OCI-LY1 (cell line): Measurements from ENCODE around the gene TUFM.

Experiments
- H2AFZ ChIP-seq: fragments of 200-600 bp; sonication (generic), shearing (Covaris generic); 2 replicates; pipeline ENCODE4 v1.6.0; 2014; ENCODE audit warnings: antibody characterized with exemption, mild to moderate bottlenecking, low read length
- H3F3A ChIP-seq: fragments of 200-600 bp; sonication (generic), shearing (Covaris generic); 2 replicates; pipeline ENCODE4 v1.6.0; 2014; ENCODE audit warnings: mild to moderate bottlenecking, antibody characterized with exemption, low read length, moderate library complexity; ENCODE audit not compliant: insufficient read depth
- H3K27ac ChIP-seq: fragments of 200-600 bp; sonication (generic); 2 replicates; pipeline ENCODE4 v1.5.1; 2014; ENCODE audit warnings: low read length, mixed run types, mild to moderate bottlenecking, low read depth; ENCODE audit not compliant: poor library complexity, severe bottlenecking
- H3K27me3 ChIP-seq: fragments of 200-600 bp; sonication (generic); 2 replicates; pipeline ENCODE4 v1.6.0; 2014; ENCODE audit warnings: antibody characterized with exemption, mild to moderate bottlenecking, low read length, moderate library complexity; ENCODE audit not compliant: insufficient read depth
- H3K36me3 ChIP-seq: fragments of 200-600 bp; sonication (generic); 2 replicates; pipeline ENCODE4 v1.6.1; 2014; ENCODE audit warnings: mild to moderate bottlenecking, antibody characterized with exemption, low read length, moderate library complexity, mixed read lengths; ENCODE audit not compliant: insufficient read depth
- H3K4me1 ChIP-seq: fragments of 200-600 bp; sonication (generic); 2 replicates; pipeline ENCODE4 v1.5.1; 2014; ENCODE audit warnings: mild to moderate bottlenecking, low read length, moderate library complexity; ENCODE audit not compliant: insufficient read depth, severe bottlenecking
- H3K4me2 ChIP-seq: fragments of 200-600 bp; sonication (generic), shearing (Covaris generic); 2 replicates; pipeline ENCODE4 v1.6.1; 2014; ENCODE audit warnings: low read length
- H3K4me3 ChIP-seq: fragments of 200-600 bp; sonication (generic); 2 replicates; pipeline ENCODE4 v1.5.1; 2014; ENCODE audit warnings: low read length, low read depth, mild to moderate bottlenecking, mixed read lengths; ENCODE audit not compliant: poor library complexity, severe bottlenecking
- H3K79me2 ChIP-seq: fragments of 200-600 bp; shearing (Covaris generic); 2 replicates; pipeline ENCODE4 v1.6.1; 2016; ENCODE audit warnings: mixed run types, low read length, mixed read lengths; ENCODE audit not compliant: insufficient read depth
- H3K9ac ChIP-seq: fragments of 200-600 bp; sonication (generic), shearing (Covaris generic); 2 replicates; pipeline ENCODE4 v1.6.1; 2014; ENCODE audit warnings: mild to moderate bottlenecking, low read length, mixed read lengths
- H3K9me2 ChIP-seq: fragments of 200-600 bp; sonication (generic), shearing (Covaris generic); 2 replicates; pipeline ENCODE4 v1.6.1; 2014; ENCODE audit warnings: low read depth, mild to moderate bottlenecking, low read length, mixed read lengths
- H3K9me3 ChIP-seq: fragments of 200-600 bp; shearing (Covaris generic); 2 replicates; pipeline ENCODE4 v1.6.1; 2014; ENCODE audit warnings: low read length, mixed read lengths
- H4K20me1 ChIP-seq: fragments of 200-600 bp; sonication (generic), shearing (Covaris generic); 2 replicates; pipeline ENCODE4 v1.6.0; 2016; ENCODE audit warnings: mild to moderate bottlenecking, low read length; ENCODE audit not compliant: insufficient read depth
- CTCF ChIP-seq: fragments of 200-600 bp; sonication (generic), shearing (Covaris generic); IDR thresholded peaks from 2 replicates; pipeline ENCODE4 v1.5.1; 2017; ENCODE audit warnings: mild to moderate bottlenecking, antibody characterized with exemption, low read length, moderate library complexity, mixed read lengths
- EZH2 ChIP-seq: fragments of 200-600 bp; sonication (generic), shearing (Covaris generic); IDR thresholded peaks from 2 replicates; pipeline ENCODE4 v1.8.0; 2017; ENCODE audit warnings: borderline replicate concordance, mixed run types, mild to moderate bottlenecking, antibody characterized with exemption, low read length, moderate library complexity, mixed read lengths

The TUFM gene

GRCh38 chr16:28846080-28846932 is at the start of gene TUFM:
Gene TUFM, minus strand, starts transcription at chr16:28846348. Its CDS starts 79 bp downstream, at chr16:28846269.
- peaks cover 21% of the 10 kb centered on the region for H3K4me1 ChIP-seq
- no peaks in the 10 kb centered on the region for H3K9me3 ChIP-seq
- peak within 1 kb of the TSS; percentile 94 for H3K9ac ChIP-seq
- H3K4me2 ChIP-seq = peak within 1 kb of the TSS; percentile 99
- H4K20me1 ChIP-seq = no peaks in the 10 kb centered on the region
- peak within 1 kb of the TSS; percentile 56 for H3K27ac ChIP-seq
- H2AFZ ChIP-seq = no peak within 1 kb of the TSS
- no peak for TF ChIP-seq EZH2
- TF ChIP-seq CTCF = peak; percentile 81
- H3K9me2 ChIP-seq = no peaks in the 10 kb centered on the region
- H3K79me2 ChIP-seq = peaks cover 11% of the 10 kb centered on the region; the same call in 1 of the 2 replicates
- peaks cover 44% of the 10 kb centered on the region for H3K36me3 ChIP-seq
- peak within 1 kb of the TSS; percentile 98 for H3K4me3 ChIP-seq
- no peaks in the 10 kb centered on the region for H3F3A ChIP-seq
- H3K27me3 ChIP-seq = no peaks in the 10 kb centered on the region

DNA sequence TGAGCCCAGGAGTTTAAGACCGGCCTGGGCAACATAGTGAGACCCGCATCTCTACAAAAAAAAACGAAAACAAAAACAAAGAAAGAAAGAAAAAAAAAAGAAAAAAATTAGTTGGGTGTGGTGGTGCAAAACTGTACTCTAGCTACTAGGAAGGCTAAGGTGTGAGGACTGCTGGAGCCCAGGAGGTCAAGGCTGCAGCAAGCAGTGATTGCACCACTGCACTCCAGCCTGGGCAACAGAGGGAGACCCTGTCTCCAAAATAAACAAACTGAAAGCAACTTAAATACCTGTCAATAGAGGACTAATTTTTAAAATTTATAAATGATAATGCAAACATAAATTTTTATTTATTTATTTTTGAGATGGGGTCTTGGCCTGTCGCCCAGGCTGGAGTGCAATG is 49.5 kb upstream of the TUFM start:
- Histone ChIP-seq H3K36me3 (0 out of 2 replicates have a peak, but pooled peaks cover 5% of the 10 kb centered on the region), H3K4me2 (no peak overlapping the region), H3K4me1 (no peaks in the 10 kb centered on the region), H3K79me2 (no peaks in the 10 kb centered on the region), H3K9me2 (no peaks in the 10 kb centered on the region), H3K4me3 (no peak overlapping the region), H3K27ac (no peak overlapping the region), H3K9me3 (no peaks in the 10 kb centered on the region), H3K9ac (no peak overlapping the region), H4K20me1 (no peaks in the 10 kb centered on the region), H3K27me3 (no peaks in the 10 kb centered on the region), H2AFZ (no peak overlapping the region), H3F3A (no peaks in the 10 kb centered on the region)
- TF ChIP-seq CTCF (no peak), EZH2 (no peak)

DNA sequence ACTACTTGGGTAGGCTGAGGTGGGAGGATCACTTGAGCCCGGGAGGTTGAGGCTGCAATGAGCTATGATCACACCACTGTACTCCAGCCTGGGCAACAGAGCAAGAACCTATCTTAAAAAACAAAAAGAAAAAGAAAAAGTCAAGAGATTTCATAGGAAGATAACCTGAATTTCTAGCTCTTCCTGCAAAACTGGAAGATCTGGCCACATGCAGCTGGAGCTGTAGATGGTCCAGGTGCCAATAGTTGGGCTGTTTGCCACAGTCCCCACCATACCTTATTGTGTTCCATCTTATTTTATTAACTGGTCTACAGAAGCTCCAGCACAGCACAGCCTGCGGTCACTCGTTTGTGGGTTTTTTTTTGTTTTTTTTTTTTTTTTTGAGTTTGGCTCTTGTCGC is 47.1 kb upstream of the TUFM start:
- H2AFZ ChIP-seq = no peak overlapping the region
- no peak overlapping the region for H3K4me3 ChIP-seq
- H3K79me2 ChIP-seq = no peaks in the 10 kb centered on the region

More for the DNA sequence above, 47.1 kb upstream of the TUFM start:
- Histone ChIP-seq H3K9me2 (no peaks in the 10 kb centered on the region), H3K27me3 (no peaks in the 10 kb centered on the region), H3K36me3 (0 out of 2 replicates have a peak, but pooled peaks cover 4% of the 10 kb centered on the region), H3K4me2 (no peak overlapping the region), H3F3A (no peaks in the 10 kb centered on the region), H3K4me1 (no peaks in the 10 kb centered on the region), H3K9ac (no peak overlapping the region), H4K20me1 (no peaks in the 10 kb centered on the region), H3K9me3 (no peaks in the 10 kb centered on the region), H3K27ac (no peak overlapping the region)
- TF ChIP-seq EZH2 (no peak), CTCF (no peak)
